Neuron (in vitro differentiated cells): ENCODE results near the gene KIFC1.
"Not testable (repeated sequence)": the region's sequence is repeated elsewhere in the genome, so short reads cannot be mapped to it uniquely, and the experiment has no call there.

Source experiments
- H2AFZ ChIP-seq: one replicate; pipeline ENCODE4 v1.6.1; 2013; ENCODE audit warnings: low read depth, mild to moderate bottlenecking, inconsistent platforms, low read length, moderate library complexity
- H3K27me3 ChIP-seq: one replicate; pipeline ENCODE4 v1.6.1; 2013; ENCODE audit warnings: low read length; ENCODE audit not compliant: insufficient read depth
- H3K36me3 ChIP-seq: one replicate; pipeline ENCODE4 v1.6.1; 2013; ENCODE audit warnings: low read length; ENCODE audit not compliant: insufficient read depth
- H3K4me1 ChIP-seq: one replicate; pipeline ENCODE4 v1.6.1; 2013; ENCODE audit warnings: low read length; ENCODE audit not compliant: insufficient read depth
- H3K4me3 ChIP-seq: 2 replicates; pipeline ENCODE4 v1.5.1; 2013; ENCODE audit warnings: mild to moderate bottlenecking, low read length, moderate library complexity
- H3K9me3 ChIP-seq: one replicate; pipeline ENCODE4 v1.6.1; 2013; ENCODE audit warnings: low read length

KIFC1 gene

DNA sequence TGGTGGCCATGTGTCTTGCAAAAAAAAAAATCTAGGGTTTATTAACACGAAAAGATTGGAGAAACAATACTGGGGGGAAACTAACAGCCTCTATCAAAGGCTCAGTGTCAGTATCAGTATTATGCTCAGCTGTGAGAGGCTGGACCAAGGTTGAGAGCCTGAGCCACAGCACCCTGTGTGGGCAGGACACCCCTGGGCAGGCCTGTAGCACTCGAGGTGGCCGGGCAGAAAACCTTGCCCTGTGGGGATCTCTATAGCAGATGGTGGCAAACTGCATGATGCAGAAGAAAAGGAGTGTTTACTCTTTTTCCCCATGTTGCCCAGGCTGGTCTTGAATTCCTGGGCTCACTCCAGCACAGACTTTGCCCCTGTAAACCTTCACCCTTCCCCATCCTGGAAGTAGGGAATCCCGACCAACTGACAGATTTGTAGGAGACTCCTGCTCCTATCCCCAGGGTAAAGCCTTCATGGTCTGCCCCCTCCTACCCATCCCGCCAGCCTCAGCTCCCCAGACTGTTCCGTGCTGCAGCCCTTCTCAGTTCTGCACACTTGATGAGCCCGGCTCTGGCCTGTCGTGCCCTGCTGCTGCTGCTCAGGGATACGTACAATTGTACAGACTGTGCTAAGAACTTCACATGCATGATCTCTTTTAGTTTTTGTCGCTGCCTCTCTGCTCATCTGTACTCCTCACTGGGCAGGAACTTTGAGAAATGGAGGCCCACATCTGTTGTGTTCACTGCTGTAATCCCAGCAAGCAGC lies 8.0 kb upstream of the KIFC1 start:
- no peaks in the 10 kb centered on the region for H3K27me3 ChIP-seq
- H3K9me3 ChIP-seq: no peaks in the 10 kb centered on the region
- H3K4me1 ChIP-seq: no peaks in the 10 kb centered on the region
- H2AFZ ChIP-seq: no peak overlapping the region
- no peak overlapping the region for H3K4me3 ChIP-seq
- H3K36me3 ChIP-seq: no peaks in the 10 kb centered on the region

DNA sequence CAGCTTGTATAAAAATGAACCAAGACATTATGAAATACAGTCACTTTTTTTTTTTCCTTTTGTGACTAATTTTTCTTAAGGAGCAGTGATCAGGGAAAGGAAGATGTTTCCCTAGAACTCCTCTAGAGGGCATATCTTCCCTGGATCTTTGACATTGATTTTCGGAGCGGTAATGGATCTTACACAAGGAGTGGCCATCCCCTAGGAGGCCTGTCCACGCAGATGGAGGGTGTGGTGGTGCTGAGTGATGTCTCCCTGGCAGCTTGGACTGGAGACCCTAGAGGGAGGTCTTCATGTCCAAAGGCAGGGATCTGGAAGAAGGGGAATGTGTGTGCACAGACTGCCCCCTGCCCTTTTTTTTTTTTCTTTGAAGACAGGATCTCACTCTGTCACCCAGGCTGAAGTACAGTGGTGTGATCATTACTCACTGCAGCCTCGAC lies 7.0 kb upstream of the KIFC1 start:
- Histone ChIP-seq H3K27me3 (no peaks in the 10 kb centered on the region), H3K4me3 (no peak overlapping the region), H3K9me3 (no peaks in the 10 kb centered on the region), H2AFZ (no peak overlapping the region), H3K36me3 (no peaks in the 10 kb centered on the region), H3K4me1 (no peaks in the 10 kb centered on the region)

DNA sequence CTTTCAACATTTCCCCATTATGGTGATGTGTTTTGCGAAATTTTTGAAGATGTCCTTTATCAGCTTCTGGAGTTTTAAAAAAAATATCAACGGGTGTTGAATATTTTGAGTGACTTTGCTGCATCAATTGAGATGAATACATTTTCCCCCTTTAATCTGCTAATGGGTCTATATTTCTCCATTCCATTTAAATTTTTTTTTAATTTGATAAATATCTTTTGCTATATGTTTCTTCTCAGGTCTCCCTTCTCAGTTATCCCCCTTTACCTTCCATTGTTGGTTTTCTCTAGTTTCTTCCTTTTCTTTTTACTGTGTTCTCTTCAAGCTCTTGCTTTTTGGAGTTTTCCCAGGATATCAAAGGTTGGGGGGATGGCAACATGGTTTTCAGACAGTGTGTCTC lies 1.4 kb upstream of the KIFC1 start:
- peaks cover 6% of the 10 kb centered on the region for H3K36me3 ChIP-seq

DNA sequence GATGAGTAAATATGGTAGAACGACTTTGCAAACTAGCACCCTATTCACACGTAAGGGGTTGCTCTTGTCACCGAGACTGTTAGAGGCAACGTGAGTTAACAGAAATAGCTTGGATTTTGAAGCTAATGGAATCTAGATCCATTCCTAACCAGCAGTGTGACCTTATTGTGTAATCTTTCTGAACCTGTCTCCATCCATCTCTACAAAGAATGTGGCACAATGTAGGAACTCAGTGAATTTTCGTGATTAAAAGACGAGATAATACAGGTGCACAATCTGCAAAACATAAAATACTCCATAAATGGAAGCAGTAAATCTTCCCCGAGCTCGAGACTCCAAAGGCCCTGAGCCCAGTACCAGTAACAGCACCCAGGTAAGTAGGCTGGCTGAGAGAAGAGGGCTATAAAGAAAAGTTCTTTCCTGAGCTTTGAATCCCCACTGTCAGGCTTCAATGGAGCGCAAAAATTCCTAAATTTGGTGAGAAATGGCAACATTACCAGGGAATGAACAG lies 801 bp upstream of the KIFC1 start:
- H3K36me3 ChIP-seq: peaks cover 11% of the 10 kb centered on the region
- no peaks in the 10 kb centered on the region for H3K9me3 ChIP-seq
- H2AFZ ChIP-seq: peak overlapping the region; percentile 58
- peaks cover 16% of the 10 kb centered on the region for H3K4me1 ChIP-seq
- no peaks in the 10 kb centered on the region for H3K27me3 ChIP-seq
- peak overlapping the region; percentile 26 for H3K4me3 ChIP-seq

More for the DNA sequence above, 1.4 kb upstream of the KIFC1 start:
- peaks cover 16% of the 10 kb centered on the region for H3K4me1 ChIP-seq
- H3K27me3 ChIP-seq: no peaks in the 10 kb centered on the region
- no peak overlapping the region for H3K4me3 ChIP-seq
- no peaks in the 10 kb centered on the region for H3K9me3 ChIP-seq
- peak overlapping the region; percentile 58 for H2AFZ ChIP-seq

DNA sequence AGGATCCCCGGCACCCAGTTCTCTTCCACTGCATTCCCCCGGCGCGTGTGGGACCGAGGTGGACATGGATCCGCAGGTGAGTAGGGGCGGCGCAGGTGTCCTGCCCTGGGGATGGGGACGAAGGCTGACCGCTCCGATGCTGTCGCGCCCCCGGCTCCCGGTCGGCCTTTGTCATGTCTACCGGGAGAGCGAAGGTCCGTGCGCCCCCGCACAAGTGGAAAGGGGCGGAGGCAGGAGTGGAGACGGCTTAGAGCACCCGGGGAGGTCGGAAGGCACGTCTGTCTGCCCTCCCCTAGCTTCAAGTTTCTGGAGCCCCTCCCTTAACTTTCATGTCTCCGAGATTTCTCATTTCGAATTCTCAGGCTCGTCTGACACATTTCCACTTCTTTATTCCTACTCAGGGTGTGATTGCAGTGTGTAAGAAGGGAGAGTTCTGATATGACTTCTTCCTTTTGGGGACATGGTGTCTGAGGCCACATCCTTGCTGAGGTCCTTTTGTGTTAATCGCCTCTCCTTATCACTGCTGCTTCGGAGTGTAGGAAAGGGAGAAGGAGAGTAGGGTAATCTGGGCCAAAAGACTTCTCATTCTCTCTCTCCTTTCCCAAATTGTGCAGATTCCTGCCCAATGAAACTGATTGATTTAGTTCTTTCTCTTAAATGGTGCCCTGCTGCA lies 435 bp downstream of the KIFC1 start:
- no peaks in the 10 kb centered on the region for H3K9me3 ChIP-seq
- H3K4me3 ChIP-seq: peak overlapping the region; percentile 81
- peak overlapping the region; percentile 57 for H2AFZ ChIP-seq
- peaks cover 11% of the 10 kb centered on the region for H3K36me3 ChIP-seq
- no peaks in the 10 kb centered on the region for H3K27me3 ChIP-seq
- H3K4me1 ChIP-seq: peaks cover 16% of the 10 kb centered on the region

DNA sequence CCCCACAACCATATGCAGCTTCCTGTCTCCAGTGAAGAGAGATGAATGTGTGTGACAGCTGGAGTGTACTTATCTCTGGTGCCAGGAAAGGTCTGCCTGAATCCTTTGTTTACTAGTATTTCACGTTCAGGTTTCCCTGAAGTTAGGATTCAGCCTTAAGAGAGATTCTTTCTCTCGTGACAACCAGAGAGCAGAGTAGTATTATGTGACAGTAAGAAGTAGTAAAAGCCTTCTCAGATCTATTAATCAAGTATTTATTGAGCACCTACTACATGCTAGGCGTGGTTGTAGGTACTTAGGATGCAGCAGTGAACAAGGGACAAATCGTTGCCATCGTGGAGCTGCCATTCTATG lies 949 bp downstream of the KIFC1 start:
- Histone ChIP-seq H3K9me3 (no peaks in the 10 kb centered on the region), H3K4me1 (peaks cover 16% of the 10 kb centered on the region), H3K36me3 (peaks cover 11% of the 10 kb centered on the region), H3K4me3 (peak overlapping the region; percentile 81), H2AFZ (no peak overlapping the region), H3K27me3 (no peaks in the 10 kb centered on the region)

DNA sequence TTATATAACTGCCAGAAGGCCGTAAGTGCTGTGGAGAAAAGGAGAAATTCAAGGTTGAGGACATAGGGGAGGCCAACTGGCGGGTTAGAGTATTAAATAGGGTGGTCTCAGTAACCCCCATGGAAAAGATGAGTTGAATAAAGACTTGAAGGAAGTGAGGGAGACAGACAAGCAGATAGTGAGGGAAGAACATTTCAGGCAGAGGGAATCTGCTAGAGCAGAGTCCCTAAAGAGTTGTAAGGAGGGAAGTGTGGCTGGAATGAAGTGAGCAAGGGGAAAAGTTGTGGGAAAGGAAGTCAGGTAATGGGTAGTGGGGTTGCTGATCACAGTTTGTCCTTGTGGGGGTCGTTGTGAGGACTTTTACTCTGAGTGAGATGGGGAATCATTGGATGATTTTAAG lies 1.4 kb downstream of the KIFC1 start:
- H3K27me3 ChIP-seq: no peaks in the 10 kb centered on the region
- no peak overlapping the region for H2AFZ ChIP-seq
- H3K9me3 ChIP-seq: no peaks in the 10 kb centered on the region
- peaks cover 14% of the 10 kb centered on the region for H3K36me3 ChIP-seq
- H3K4me1 ChIP-seq: peaks cover 16% of the 10 kb centered on the region
- H3K4me3 ChIP-seq: peak overlapping the region; percentile 81

DNA sequence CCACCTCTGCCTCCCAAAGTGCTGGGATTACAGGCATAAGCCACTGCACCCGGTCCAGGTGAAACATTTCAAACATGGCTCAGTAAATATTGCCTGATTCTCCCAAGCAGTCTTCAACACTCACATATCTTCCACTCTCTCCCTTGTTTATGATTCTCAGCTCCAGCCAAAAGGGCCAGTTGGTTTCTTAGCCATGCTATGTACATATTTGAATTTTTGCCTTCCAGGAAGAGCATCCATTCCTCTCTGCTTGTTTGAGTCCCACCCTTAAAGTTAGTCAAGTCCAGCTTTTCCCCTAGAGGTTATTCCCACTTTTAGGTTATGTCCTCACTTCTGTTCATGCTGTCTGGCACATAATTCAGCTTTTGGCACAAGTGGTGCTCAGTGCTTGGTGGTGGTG lies 5.9 kb downstream of the KIFC1 start:
- H2AFZ ChIP-seq: no peak overlapping the region
- H3K4me3 ChIP-seq: no peak overlapping the region
- no peaks in the 10 kb centered on the region for H3K9me3 ChIP-seq
- peaks cover 44% of the 10 kb centered on the region for H3K36me3 ChIP-seq
- no peaks in the 10 kb centered on the region for H3K27me3 ChIP-seq
- peaks cover 14% of the 10 kb centered on the region for H3K4me1 ChIP-seq

DNA sequence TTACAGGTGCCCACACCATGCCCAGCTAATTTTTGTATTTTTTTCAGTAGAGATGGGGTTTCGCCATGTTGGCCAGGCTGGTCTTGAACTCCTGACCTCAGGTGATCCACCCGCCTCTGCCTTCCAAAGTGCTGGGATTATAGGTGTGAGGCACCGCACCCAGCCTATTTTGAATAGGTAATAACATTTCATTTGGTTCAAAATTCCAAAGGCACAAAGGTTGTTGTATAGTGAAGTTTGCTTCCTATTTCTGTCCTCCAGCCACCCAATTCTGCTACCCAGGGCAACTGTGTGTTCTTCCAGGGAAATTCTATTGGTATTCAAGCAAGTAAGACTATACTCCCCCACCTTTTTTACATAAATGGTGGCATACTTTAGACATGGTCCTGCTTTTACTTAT lies 7.0 kb downstream of the KIFC1 start:
- not testable (repeated sequence) for H3K4me1 ChIP-seq, H3K9me3 ChIP-seq
- peaks cover 52% of the 10 kb centered on the region for H3K36me3 ChIP-seq

DNA sequence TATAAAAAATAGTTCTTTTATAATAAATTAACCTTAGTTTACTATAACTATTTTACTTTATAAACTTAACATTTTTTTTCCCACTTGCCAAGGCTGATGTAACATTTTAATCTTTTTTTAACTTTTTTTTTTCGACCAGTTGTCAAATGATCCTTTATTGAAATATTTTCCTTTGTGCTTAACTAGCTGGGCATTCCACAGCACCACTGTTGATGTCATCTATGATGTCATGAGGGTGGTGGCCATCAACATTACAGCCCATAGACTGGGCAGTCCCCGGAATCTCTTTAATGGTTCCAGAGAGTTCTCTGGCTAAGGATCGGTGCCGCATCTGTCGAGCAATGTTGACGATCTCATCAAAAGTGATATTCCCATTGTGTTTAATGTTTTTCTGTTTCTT lies 8.3 kb downstream of the KIFC1 start:
- not testable (repeated sequence) for H3K4me3 ChIP-seq, H2AFZ ChIP-seq, H3K27me3 ChIP-seq, H3K9me3 ChIP-seq, H3K4me1 ChIP-seq
- peaks cover 62% of the 10 kb centered on the region for H3K36me3 ChIP-seq

More for the DNA sequence above, 7.0 kb downstream of the KIFC1 start:
- not testable (repeated sequence) for H3K27me3 ChIP-seq, H3K4me3 ChIP-seq, H2AFZ ChIP-seq

DNA sequence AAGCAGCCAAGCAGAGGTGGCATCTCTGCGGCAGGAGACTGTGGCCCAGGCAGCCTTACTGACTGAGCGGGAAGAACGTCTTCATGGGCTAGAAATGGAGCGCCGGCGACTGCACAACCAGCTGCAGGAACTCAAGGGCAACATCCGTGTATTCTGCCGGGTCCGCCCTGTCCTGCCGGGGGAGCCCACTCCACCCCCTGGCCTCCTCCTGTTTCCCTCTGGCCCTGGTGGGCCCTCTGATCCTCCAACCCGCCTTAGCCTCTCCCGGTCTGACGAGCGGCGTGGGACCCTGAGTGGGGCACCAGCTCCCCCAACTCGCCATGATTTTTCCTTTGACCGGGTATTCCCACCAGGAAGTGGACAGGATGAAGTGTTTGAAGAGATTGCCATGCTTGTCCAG lies 13.3 kb downstream of the KIFC1 start:
- no peaks in the 10 kb centered on the region for H3K27me3 ChIP-seq
- H3K4me3 ChIP-seq: no peak overlapping the region
- H3K36me3 ChIP-seq: peaks cover 66% of the 10 kb centered on the region
- H3K4me1 ChIP-seq: peaks cover 3% of the 10 kb centered on the region
- H2AFZ ChIP-seq: no peak overlapping the region
- H3K9me3 ChIP-seq: no peaks in the 10 kb centered on the region

DNA sequence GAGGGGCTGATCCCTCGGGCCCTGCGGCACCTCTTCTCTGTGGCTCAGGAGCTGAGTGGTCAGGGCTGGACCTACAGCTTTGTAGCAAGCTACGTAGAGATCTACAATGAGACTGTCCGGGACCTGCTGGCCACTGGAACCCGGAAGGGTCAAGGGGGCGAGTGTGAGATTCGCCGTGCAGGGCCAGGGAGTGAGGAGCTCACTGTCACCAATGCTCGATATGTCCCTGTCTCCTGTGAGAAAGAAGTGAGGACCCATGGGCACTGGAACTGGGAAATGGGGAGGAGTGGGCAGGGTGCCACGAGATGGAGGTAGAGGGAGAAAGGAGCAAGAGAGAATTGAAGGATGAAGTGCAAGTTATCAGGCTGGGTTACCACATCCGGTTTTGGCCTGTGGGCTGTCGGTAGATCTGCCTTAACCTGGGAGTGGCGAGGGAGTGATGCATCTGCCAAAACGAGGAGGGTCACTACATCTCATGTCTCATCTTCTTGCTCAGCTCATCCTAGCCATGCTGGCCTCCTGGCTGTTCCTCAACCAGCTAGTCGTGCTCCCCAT lies 13.8 kb downstream of the KIFC1 start:
- Histone ChIP-seq H3K4me1 (peaks cover 3% of the 10 kb centered on the region), H2AFZ (no peak overlapping the region), H3K36me3 (peaks cover 63% of the 10 kb centered on the region), H3K9me3 (no peaks in the 10 kb centered on the region), H3K4me3 (no peak overlapping the region), H3K27me3 (no peaks in the 10 kb centered on the region)

DNA sequence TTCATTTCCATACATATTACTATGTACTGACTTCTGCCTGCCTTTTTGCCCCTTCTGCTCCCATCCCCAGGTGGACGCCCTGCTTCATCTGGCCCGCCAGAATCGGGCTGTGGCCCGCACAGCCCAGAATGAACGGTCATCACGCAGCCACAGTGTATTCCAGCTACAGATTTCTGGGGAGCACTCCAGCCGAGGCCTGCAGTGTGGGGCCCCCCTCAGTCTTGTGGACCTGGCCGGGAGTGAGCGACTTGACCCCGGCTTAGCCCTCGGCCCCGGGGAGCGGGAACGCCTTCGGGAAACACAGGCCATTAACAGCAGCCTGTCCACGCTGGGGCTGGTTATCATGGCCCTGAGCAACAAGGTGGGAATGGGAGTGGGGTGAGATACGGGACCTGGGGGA lies 14.5 kb downstream of the KIFC1 start:
- Histone ChIP-seq H3K4me1 (peaks cover 3% of the 10 kb centered on the region), H3K27me3 (no peaks in the 10 kb centered on the region), H3K9me3 (no peaks in the 10 kb centered on the region), H2AFZ (no peak overlapping the region), H3K4me3 (no peak overlapping the region), H3K36me3 (peaks cover 59% of the 10 kb centered on the region)
